OCI-LY7 (cell line): ENCODE data around the gene ZSCAN25. TPM values are rescaled to one million over a fixed set of nuclear protein-coding genes. Genes with fewer than 3 reads are reported as not detected.
"Not testable (repeated sequence)": the region's sequence is repeated elsewhere in the genome, so short reads cannot be mapped to it uniquely, and the experiment has no call there.

Experiments used
- BruUV-seq: library from RNA; stranded (reverse); fragments of 400-500 nt; replicated peaks from 2 replicates; lab custom pipeline; 2021; lab: Mats Ljungman, UMichigan
- CTCF ChIA-PET: fragments of 300-600 bp; sonication (Branson Sonifier 250); formaldehyde crosslinking; loops from one replicate; lab custom pipeline; 2022; ENCODE audit warnings: antibody characterized with exemption; ENCODE audit not compliant: unreplicated experiment; lab: Charles Lee
- POLR2A ChIA-PET: fragments of 300-600 bp; sonication (Branson Sonifier 250); formaldehyde crosslinking; loops from one replicate; lab custom pipeline; 2022; ENCODE audit warnings: antibody characterized with exemption; lab: Charles Lee
- DNase-seq: peaks from one replicate; pipeline ENCODE4 v3.0.0-alpha.2; 2015; ENCODE audit warnings: low spot score
- H2AFZ ChIP-seq: fragments of 200-600 bp; sonication (generic), shearing (Covaris generic); 2 replicates; pipeline ENCODE4 v1.6.1; 2014; ENCODE audit warnings: mild to moderate bottlenecking, antibody characterized with exemption, low read length, moderate library complexity
- H3K27ac ChIP-seq: fragments of 200-600 bp; sonication (generic); 2 replicates; pipeline ENCODE4 v1.5.1; 2014; ENCODE audit warnings: mixed run types, low read depth, mild to moderate bottlenecking, moderate library complexity, low read length, inconsistent platforms; ENCODE audit not compliant: poor library complexity, severe bottlenecking
- H3K36me3 ChIP-seq: fragments of 200-600 bp; sonication (generic); 2 replicates; pipeline ENCODE4 v1.6.1; 2014; ENCODE audit warnings: mild to moderate bottlenecking, antibody characterized with exemption, low read length, moderate library complexity, mixed read lengths; ENCODE audit not compliant: insufficient read depth
- H3K4me1 ChIP-seq: fragments of 200-600 bp; sonication (generic); 2 replicates; pipeline ENCODE4 v1.5.1; 2014; ENCODE audit warnings: mild to moderate bottlenecking, low read length; ENCODE audit not compliant: insufficient read depth, poor library complexity, severe bottlenecking
- H3K4me2 ChIP-seq: fragments of 200-600 bp; sonication (generic); 2 replicates; pipeline ENCODE4 v1.6.1; 2014; ENCODE audit warnings: mild to moderate bottlenecking, low read length
- H3K4me3 ChIP-seq: fragments of 200-600 bp; sonication (generic); 2 replicates; pipeline ENCODE4 v1.5.1; 2014; ENCODE audit warnings: mild to moderate bottlenecking, low read depth, low read length; ENCODE audit not compliant: poor library complexity, severe bottlenecking
- H3K79me2 ChIP-seq: fragments of 200-600 bp; sonication (generic); 2 replicates; pipeline ENCODE4 v1.6.1; 2016; ENCODE audit warnings: low read depth, mild to moderate bottlenecking, low read length, moderate library complexity, mixed read lengths; ENCODE audit not compliant: insufficient read depth
- H3K9me2 ChIP-seq: fragments of 200-600 bp; sonication (generic); 2 replicates; pipeline ENCODE4 v1.6.1; 2016; ENCODE audit warnings: mild to moderate bottlenecking, low read length, mixed read lengths; ENCODE audit not compliant: insufficient read depth
- H3K9me3 ChIP-seq: fragments of 200-600 bp; sonication (generic); 2 replicates; pipeline ENCODE4 v1.6.1; 2014; ENCODE audit warnings: mild to moderate bottlenecking, mixed run types, low read length, mixed read lengths
- H4K20me1 ChIP-seq: fragments of 200-600 bp; sonication (generic); 2 replicates; pipeline ENCODE4 v1.6.1; 2014; ENCODE audit warnings: mild to moderate bottlenecking, antibody characterized with exemption, low read length, moderate library complexity, mixed read lengths; ENCODE audit not compliant: insufficient read depth
- EZH2phosphoT487 ChIP-seq: fragments of 200-600 bp; sonication (generic); IDR thresholded peaks from 2 replicates; pipeline ENCODE4 v1.6.1; 2018; ENCODE audit warnings: low read depth, borderline replicate concordance, mild to moderate bottlenecking, mixed run types, antibody characterized with exemption, low read length, moderate library complexity, mixed read lengths
- intact Hi-C: fragments of 100-400 bp; cut with micrococcal nuclease; formaldehyde crosslinking; loops from one replicate; pipeline ENCODE4 v1.10.0; 2022; ENCODE audit not compliant: unreplicated experiment
- total RNA-seq, 2 experiments: library from RNA; depleted of rRNA in 1 of 2; stranded (reverse); fragments of >200 nt in 1 of 2; shearing (Covaris generic) in 1 of 2; gene quantifications; 2 replicates each; pipeline ENCODE4 v1.2.3, GENCODE V29; 2014 to 2022
- TF ChIP-seq, protein P1 (sequence below): fragments of 200-600 bp; sonication (generic); conservative IDR thresholded peaks from 2 replicates; pipeline ENCODE4 v1.5.1; 2014; ENCODE audit warnings: mild to moderate bottlenecking, antibody characterized with exemption, low read length, moderate library complexity, mixed read lengths

The ZSCAN25 gene
- total RNA-seq, 2 experiments from 2014 or later = 12.0 to 14.3 TPM

DNA sequence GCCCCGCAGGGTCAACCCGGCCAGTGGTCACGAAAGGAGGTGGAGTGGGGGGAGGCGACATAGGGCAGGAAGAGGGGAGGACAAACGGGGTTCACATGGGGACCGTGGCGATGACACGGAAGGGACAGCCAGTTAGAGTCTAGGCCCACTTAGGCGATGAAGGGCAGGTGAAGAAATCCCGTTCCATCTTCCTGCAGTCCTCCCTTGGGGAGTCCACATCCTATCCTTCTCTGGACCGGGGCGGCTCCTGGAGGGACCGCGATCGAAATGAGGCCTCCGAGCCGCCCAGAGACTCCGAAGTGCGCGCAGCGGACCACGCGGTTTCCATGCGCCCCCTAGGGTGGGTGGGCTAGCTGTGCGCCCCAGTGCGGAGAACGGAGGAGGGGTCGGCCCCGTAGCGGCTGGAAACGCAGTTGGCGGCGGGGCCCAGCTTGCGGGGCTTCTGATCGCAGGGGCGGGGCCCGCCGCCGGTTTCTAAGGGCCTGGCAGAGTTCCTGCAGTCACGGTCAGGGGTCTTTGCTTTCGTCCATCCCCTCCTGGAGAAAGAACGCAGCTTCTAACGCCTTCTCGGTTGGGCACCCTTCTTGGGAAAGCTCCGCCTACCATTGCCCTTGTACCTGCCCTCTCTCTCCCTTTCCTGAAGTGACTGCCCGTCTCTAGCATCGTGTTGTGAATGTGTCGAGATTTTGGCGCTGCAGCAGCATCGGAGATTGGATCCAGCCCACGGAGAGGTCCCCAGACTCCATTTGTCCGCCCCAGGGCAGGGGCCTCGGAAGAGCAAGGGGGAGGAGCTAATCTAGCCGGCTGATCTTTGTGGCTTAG, 36.6 kb upstream of the ZSCAN25 start:
- POLR2A ChIA-PET = interaction anchor here (0.6 kb wide), 1 partner anchor 53 kb away, joined by 3 read pairs; no protein-coding TSS in a partner anchor
- CTCF ChIA-PET = no interaction called here
- Histone ChIP-seq H4K20me1 (no peaks in the 10 kb centered on the region), H3K9me3 (no peaks in the 10 kb centered on the region), H3K4me1 (no peaks in the 10 kb centered on the region), H3K4me2 (peak overlapping the region; percentile 46; the same call in 1 of the 2 replicates), H3K36me3 (no peaks in the 10 kb centered on the region), H3K27ac (no peak overlapping the region), H3K4me3 (no peak overlapping the region), H2AFZ (no peak overlapping the region), H3K9me2 (no peaks in the 10 kb centered on the region), H3K79me2 (no peaks in the 10 kb centered on the region)
- intact Hi-C loops = no loop called here
- TF ChIP-seq, protein P1, sequence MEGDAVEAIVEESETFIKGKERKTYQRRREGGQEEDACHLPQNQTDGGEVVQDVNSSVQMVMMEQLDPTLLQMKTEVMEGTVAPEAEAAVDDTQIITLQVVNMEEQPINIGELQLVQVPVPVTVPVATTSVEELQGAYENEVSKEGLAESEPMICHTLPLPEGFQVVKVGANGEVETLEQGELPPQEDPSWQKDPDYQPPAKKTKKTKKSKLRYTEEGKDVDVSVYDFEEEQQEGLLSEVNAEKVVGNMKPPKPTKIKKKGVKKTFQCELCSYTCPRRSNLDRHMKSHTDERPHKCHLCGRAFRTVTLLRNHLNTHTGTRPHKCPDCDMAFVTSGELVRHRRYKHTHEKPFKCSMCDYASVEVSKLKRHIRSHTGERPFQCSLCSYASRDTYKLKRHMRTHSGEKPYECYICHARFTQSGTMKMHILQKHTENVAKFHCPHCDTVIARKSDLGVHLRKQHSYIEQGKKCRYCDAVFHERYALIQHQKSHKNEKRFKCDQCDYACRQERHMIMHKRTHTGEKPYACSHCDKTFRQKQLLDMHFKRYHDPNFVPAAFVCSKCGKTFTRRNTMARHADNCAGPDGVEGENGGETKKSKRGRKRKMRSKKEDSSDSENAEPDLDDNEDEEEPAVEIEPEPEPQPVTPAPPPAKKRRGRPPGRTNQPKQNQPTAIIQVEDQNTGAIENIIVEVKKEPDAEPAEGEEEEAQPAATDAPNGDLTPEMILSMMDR = peak; percentile 39; the same call in 1 of the 2 replicates
- TF ChIP-seq EZH2phosphoT487 = no peak
- BruUV-seq = no TSS peak
- no peak for DNase-seq

DNA sequence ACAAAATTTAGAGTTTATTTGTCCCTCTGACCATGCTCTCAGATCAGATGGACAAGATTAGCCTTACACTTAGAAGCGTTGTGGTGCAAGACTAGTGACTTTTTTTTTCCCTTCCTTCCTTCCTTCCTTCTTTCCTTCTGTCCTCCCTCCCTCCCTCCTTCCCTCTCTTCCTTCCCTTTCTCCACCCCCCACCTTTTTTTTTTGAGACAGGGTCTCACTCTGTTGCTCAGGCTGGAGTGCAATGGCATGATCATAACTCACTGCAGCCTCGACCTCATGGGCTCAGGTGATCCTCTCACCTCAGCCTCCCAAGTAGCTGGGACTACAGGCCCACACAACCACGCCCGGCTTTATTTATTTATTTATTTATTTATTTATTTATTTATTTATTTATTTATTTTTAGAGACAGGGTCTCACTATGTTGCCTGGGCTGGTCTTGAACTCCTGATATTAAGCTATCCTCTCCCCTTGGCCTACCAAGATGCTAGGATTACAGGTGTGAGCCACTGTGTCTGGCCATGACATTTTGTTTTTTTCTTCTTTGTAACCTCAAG, 35.9 kb upstream of the ZSCAN25 start:
- CTCF ChIA-PET, H3K9me3 ChIP-seq, BruUV-seq, H3K4me2 ChIP-seq, H3K79me2 ChIP-seq, DNase-seq, H3K27ac ChIP-seq, H3K4me3 ChIP-seq, H3K9me2 ChIP-seq, H4K20me1 ChIP-seq, intact Hi-C loops, H3K36me3 ChIP-seq, H2AFZ ChIP-seq, H3K4me1 ChIP-seq: not testable (repeated sequence)
- POLR2A ChIA-PET = interaction anchor here (0.6 kb wide), 1 partner anchor 52 kb away, joined by 3 read pairs; no protein-coding TSS in a partner anchor

DNA sequence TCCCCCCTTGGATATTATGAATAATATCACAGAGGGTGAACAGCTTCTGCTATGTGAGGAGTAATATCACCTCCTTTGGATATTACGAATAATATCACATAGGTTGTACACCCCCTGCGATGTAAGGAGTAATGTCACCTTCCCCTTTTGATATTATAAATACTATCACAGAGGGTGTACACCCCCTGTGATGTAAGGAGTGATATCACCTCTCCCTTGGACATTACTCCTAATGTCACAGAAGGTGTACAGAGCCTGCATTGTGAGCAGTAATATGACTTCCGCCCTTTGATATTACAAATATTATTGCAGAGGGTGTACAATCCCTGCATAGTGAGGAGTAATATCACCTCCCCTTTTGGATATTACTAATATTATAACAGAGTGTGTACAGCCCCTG, 27.9 kb upstream of the ZSCAN25 start:
- Histone ChIP-seq H4K20me1 (no peaks in the 10 kb centered on the region), H3K27ac (no peak overlapping the region), H3K4me1 (no peaks in the 10 kb centered on the region), H3K9me2 (no peaks in the 10 kb centered on the region), H3K36me3 (no peaks in the 10 kb centered on the region), H3K9me3 (no peaks in the 10 kb centered on the region), H3K4me2 (no peak overlapping the region), H3K79me2 (no peaks in the 10 kb centered on the region), H2AFZ (no peak overlapping the region), H3K4me3 (no peak overlapping the region)
- ChIA-PET POLR2A (no interaction called here), CTCF (no interaction called here)
- no peak for DNase-seq
- no peak for TF ChIP-seq EZH2phosphoT487
- BruUV-seq = no TSS peak
- intact Hi-C loops = no loop called here
